GM04504 (cell line): Measurements from ENCODE around the gene SOX13.

Source experiments
- DNase-seq: peaks from one replicate; pipeline ENCODE4 v3.0.0-alpha.2; 2012; ENCODE audit warnings: low read depth

SOX13 gene

DNA sequence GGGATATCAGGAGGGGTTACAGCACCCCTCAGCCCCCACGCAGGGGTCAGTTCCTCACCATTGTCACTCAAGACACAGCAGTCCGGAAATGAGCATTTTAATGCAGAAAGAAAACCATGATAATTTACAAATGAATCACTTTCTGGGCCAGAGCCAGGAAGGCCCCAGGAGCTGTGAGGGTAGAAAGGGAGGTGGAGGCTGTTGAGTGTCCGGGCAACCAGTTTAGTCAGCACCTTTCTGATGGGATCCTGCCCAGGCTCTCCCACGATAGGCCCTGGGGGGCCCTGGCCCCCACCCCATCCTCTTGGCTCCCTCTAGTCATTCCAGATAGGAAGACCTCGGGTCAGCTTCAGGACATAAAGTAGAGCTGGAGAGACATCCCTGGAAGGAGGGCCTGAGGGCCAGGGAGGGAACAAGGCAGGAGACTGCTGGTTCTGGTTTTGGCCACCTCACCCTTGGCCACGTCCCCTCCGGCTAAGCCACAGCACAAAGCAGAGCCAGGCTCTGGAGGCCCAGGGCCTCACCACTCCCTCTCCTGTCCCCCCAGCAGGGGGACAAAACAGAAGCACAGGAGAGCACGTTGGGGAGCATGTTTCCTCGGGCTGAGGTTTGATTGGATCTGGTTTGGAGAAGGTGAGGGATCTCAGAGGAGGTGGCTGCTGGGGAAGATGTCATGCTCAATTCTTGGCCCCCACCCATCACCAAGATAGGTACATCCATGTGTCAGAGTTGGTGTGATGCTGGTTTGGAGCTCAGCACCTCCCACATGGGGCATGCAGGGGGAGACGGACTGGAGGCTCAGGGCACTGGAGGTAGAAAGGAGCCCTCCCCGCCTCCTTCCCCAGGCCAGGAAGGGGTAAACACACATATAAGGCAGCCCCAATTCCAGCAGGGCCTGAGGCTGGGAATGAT, 58.3 kb downstream of the SOX13 start:
- DNase-seq: peak; percentile 90

DNA sequence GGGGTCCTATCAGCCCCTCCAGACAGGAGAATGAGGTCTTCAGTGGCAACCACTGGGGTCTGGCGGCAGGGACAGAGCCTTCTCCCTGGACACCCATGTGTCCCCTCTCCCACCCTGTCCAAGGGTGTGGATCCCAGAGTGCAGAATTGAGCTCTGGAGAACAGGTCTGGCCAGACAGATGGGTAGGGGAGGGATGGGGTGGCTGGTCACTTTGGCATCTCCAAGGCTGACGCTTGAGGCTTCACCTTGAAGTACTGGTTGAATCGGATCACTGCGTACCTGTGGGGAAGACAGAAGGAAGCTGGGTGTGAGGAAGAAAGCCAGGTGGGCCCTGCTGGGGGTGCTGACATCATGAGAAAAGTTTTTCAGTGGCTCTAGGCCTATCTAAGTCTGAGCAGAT, 59.1 kb downstream of the SOX13 start:
- DNase-seq: no peak

DNA sequence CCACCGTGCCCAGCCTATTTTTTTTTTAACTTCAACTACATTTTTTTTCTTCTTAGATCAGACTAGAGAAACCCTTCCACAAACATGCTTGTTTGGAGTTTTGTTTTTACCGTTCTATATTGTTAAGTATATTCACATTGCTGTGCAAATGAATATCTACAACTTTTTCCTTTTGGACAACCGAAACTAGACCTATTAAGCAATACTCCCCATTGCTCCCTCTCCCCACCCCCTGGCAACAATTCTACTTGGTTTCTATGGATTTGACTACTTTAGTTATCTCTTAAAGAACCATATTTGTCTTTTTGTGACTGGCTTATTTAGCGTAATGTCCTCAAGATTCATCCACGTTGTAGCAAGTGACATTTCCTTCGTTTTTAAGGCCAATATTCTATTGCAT, 59.8 kb downstream of the SOX13 start:
- DNase-seq: no peak

DNA sequence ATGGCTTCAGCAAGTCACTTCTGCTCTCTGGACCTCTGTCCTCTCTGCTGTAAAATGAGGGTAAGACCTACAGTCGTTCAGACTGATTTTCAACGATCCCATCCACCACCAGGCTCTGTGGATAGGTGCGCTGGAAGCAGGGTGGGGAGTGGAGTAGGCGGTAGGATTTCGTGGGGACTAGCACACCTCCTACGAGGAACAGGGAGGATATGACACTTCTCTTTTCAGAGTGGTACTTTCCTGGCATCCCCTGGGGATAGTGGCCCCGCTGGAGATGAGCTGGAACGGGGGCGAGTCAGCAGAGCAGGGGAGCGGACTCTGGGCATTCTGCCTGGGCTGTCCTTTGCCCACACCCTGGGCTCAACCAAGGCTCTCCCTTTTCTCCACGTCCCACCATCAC, 61.2 kb downstream of the SOX13 start:
- no peak for DNase-seq

DNA sequence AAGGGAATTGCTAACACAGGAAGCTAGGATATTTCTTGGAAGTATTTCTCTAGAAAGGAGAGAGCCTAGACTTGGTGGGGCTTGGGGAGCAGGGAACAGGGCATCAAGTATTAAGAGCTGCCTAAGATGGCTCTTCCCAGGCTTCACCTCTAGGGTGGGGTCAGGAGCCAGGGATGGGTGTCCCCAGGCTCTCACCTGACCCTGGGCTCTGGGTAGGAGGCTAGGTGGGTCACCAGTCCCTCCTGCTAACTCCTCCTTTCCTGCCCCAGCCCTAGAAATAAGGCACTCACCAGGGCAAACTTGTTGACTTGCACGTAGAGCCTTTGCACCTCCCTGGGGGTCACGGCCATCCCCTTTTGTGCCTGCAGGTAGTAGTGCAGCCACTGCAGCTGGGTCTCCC, 63.9 kb downstream of the SOX13 start:
- DNase-seq: no peak

DNA sequence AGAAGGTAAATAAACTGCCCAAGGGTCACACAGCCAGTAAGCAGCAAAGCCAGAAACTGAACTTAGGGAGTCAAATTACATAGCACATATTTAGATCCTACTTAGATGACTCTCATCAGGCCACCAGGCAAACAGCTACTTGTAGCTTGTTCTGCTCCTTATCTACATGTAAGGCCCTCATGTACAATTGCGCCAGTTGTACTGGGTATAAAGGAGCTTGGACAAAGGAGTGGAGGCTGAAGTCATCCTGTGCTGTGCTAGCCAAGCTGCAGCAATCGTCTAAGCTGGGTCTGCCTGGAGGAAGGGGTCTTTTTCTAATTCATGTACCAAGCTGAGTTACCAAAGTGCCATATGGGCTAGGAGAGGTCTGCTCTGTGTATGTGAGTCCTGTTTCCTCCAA, 66.2 kb downstream of the SOX13 start:
- no peak for DNase-seq

DNA sequence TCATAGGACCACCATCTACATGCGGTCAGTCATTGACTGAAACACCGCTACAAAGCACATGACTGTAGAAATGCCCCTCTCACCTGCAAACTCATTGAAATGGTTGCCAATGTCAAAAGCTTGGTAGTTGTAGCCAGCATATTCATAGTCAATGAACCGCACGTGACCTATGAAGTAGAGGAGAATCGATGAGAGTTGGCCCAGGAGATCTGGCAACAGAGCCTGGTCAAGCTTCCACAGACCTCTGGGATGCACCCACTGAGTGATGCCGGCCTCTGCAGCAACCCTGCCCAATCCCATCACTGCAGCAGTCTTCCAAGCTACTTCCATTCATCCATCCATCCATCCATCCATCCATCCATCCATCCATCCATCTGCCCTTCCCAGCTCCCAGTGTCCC, 67.0 kb downstream of the SOX13 start:
- DNase-seq: no peak

DNA sequence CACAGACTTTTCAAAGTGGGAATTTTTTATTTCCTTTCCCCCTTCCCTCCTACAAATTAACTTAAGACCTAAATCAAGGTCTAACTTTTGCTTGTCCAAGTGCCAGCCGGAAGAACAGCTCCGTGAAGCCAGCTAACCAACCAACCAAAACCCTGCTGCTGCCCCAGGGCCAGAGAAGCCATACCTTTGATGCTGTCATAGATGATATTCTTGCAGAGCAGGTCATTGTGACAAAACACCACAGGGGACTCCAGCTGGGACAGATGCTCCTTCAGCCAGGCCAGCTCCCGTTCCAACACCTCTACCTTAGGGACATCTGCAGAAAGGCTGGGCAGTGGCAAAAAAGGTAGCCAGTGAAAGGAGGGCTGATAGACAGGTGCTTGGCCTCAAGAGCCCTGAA, 68.2 kb downstream of the SOX13 start:
- DNase-seq: no peak

DNA sequence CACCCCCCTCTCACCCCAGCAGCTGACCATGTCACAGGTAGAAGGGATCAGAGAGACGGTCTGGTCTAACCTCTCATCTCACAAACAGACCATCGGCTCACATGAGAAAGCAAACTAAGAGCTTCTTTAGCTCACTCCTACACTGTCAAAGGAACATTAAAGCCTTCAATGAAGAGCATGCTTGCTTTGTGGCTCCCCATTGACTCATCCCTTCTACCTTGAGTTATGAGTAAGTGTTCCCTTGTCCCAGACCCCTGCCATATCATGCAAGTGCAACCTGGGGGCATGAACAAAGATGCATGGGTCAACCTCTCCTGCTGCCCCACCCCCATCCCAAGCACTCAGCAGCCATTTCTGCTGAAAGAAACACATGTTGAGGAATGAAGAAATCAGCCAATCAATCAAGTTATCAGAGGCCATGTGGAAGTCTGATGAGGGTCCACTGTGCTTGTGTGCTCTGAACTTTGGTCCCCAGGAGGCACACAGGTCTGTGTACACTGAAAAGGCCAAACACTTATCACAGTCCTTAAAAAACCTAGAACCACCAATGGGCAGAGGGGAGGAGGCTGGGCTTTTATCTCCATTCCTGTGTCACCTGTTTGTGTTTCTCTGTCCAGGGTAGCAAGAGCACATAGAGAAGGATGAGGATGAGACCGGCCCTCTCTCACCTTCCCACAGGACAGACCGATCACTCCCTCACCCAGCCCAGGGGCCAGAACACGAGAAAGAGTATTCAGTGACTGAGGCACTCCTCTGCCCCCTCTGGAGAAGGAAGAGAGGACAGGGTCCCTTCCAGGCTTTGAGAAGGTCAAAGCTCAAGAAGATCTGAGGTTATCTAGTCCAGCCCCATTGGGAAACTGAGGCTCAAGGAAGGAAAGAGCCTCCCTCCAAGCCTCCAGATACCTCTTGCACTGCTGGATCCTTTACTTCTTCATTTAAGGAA, 69.4 kb downstream of the SOX13 start:
- no peak for DNase-seq

DNA sequence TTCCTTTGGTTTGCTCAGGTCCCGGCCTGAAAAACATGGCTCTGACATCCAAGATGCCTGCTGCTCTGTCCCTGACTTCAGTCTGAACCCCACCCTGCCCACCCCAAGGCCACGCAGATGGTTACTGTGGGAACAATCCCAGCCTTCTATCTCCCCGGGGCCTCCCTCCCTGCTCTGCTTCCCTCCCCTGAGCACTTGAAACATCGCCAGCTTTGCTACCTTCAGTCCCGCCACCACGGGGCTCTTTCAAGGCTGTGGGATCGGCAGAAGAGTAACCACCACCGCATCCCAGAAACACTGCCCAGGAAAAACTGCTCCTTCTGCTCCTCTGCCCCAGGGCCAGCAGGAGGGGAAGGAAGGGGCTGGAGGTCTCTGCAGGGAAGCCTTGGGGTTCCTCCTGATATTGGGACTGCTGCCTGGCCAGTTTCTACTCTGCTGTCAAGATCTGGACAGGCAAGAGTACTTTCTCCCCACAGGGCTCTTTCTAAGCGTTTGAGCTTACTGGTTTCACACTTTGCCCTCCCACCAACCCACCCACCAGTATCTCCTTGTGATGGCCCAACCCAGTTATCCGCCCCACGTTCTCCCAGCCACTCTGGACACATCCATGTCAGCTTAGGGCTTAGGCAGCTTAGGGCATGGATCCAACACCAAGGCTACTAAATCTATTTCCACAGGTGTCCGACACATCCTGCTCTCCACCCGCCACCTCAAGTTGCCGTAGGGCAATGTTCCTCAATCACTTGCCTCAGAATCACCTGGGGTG, 70.5 kb downstream of the SOX13 start:
- DNase-seq: no peak

DNA sequence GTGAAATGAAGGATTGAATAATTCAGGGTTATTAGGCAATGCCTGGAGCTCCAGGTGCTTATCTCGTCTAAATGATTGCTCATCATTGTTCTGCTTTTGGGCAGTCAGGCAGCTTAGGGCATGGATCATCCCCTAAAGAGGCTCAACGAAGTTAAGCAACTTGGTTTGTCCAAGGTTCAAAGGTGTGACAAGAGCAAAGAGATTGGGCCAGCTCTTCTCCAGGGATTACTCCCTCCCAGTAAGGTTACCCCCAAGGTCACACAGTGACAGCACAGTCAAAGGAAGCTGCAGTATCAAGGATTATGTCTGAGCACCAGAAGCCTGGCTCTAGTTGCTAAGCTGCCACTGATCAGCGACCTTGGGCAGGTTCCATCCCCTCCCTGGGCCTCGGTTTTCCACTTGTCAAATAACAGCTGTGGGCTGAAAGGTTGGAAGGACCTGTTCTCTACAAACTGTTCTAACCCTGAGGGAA, 72.2 kb downstream of the SOX13 start:
- no peak for DNase-seq

DNA sequence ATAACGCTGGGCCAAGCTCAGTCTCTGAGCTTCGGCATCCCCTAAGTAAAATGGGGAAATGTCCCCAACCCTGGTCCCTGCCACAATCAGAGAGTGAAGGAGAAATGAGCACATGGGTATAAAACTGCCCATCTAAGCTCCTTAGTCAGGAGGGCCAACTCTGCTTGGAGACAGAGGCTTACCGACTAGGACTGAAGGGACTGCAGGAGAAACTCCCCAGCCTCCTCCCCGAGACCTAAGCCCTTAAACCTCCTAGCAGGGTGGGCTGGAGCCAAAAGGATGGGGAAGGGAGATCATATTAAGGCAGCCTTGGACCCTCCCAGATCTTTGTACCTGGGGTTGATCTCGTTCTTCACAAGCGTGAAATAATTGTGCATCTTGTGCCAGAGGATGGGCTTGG, 73.4 kb downstream of the SOX13 start:
- no peak for DNase-seq

DNA sequence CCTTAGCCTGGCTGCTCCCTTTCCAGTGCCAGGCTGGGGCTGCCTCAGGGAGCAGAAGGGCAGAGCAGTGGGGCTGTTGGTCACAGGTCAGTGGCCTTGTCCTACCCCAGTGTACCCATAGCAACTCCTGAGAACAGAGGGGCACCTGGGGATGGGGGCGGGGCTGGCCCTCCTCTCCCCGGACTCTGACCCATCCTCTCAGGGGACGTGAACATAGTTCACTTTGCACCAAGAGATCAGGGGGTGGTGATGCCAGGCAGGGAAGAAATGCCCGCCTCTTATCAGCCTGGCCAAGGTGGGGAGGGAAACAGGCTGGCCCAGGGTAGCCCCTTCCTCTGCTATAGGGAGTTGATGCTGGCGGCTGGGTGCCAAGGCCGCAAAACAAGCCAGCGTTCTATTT, 74.0 kb downstream of the SOX13 start:
- no peak for DNase-seq

DNA sequence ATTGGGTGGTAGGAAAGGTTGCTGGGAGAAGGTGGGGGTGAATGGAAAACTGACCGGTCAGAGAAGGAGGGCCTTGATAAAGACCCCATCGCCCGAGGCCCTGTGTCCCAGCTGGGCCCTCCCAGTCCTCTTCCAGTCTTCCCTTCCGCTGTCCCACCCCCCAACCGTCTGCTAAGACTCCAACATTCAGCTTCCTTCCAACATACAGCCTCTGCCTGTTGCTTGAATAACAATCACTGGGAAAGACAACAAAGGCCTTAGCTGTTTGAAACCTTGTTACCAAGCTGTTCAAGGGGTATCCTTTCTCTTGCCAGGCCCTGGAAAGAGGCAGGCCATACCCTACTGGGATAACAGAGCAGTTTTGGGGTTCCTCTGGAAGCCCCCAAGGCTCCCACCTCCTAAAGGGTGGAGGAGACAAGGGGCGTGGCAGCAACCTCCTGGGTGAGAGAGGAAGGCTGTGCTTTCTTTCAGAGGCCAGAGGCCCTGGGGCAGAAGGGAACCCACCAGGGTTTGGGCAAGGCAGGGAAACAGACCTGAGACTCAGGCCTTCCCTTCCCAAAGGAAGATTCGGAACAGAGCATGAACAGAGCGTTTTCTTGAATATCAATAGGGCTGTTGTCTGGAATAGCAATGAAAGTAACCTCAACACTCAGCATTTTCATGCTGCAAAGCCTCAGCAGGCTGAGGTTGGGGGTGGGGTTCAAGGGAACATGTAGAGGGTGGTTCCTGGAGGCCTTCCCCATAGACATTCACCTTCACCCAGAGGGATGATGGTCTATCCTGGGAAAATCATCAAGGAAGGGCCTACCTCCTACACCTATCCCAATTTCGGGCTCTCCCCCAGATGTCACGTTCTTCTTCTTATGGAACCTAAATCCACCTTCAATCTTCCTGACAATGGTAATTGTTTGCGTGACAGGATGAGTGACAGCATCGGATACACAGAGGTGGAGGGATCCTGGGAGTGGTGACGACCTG, 74.8 kb downstream of the SOX13 start:
- DNase-seq: no peak

DNA sequence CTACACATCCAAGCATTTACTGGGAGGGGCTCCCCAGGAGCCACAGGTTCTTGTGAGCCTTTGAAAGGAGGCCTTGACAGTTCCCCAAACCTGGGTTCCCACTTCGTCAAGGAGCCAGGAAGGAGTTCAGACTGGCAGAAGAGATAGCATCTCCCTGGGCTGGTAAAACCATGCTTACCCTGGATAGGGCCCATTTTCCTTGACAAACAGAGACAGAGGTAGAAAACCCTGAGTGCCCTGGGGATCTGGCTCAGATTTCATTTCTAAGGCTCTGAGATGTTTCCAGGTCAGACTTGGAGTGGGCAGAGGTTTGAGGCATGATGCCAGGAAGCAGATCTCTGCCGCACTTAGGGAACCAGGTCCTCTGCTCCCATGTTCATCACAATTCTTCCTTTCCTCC, 76.2 kb downstream of the SOX13 start:
- no peak for DNase-seq

DNA sequence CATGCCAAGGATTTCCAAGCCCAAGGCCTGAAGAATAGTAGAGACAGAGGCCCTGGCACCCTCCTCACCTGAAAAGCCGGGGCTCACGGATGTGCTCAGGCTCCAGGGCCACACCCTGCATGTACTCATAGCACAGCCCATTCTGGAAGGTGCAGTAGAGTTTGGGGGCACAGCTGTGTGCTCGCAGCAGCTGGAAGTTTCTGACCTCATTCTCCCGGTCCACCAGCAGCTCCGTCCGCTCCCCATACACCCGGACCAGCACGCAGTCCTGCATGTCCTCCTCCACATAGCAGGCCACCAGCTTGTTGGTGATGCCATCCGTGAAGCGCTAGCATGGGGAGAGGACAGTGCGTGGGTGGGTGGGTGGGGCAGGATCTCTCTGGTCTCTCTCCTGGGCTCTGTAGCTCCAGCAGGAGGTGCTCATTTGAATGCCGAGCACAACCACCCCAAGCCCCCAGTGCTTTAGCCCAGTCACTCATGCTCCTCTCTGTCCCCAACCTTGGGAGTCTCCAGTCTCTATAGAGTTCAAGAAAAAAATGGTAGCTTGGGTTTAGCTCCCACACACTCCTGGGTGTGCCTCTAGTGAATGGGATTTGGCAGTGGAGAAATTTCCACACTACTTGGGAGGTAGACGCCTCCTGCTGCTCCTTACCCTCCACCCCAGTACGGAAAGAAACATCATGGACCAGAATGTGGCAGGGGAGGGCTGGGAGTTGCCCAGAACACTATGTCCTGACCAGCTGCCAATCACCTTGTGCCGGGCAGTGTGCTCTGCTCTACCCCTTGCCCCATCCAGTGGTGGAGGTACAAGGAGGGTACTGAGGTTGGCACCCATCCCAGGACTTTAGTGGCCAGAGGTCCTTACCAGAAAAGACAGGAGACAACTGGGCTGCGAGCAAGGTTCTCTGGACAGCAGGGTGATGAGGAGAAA, 77.0 kb downstream of the SOX13 start:
- no peak for DNase-seq

DNA sequence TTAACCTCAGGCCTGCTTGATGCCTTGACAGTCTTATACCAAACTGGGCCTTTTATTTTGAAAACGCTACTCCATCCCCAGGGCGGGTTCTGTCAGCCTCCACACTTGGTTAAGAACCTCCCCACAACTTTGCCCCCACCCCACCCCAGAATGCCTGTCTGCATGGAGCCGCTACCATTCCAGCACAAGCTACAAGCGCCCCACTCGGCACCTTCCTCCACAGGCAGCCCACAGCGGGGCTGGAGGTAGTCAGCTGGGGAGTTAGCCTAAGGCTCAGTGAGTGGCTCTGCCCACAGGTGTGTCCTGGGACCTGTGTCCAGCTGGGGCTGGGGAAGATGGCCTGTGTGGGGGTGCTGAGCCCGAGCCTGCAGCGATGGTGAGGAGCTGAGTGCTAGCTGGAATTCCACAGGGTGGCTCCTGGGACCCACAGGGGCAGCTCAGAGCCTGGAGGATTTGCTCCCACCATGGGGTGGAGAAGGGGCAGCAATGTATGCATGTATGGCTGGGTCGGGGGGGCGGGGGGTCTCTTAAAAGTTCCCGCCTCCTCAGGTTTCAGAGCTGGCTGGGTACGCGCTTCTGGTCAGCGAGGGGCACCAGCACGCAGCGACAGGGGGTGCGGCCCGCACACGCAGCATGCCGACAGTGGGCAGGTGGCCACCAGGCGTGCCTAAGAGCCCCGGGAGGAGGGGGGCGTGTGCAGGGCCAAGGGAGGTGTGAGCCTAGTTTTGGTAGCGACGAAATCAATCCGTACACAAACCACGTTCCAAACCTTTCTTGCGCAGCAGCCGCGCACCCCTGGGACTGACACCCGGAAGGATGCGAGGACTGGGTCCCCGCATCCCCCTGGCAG, 78.0 kb downstream of the SOX13 start:
- DNase-seq: no peak

DNA sequence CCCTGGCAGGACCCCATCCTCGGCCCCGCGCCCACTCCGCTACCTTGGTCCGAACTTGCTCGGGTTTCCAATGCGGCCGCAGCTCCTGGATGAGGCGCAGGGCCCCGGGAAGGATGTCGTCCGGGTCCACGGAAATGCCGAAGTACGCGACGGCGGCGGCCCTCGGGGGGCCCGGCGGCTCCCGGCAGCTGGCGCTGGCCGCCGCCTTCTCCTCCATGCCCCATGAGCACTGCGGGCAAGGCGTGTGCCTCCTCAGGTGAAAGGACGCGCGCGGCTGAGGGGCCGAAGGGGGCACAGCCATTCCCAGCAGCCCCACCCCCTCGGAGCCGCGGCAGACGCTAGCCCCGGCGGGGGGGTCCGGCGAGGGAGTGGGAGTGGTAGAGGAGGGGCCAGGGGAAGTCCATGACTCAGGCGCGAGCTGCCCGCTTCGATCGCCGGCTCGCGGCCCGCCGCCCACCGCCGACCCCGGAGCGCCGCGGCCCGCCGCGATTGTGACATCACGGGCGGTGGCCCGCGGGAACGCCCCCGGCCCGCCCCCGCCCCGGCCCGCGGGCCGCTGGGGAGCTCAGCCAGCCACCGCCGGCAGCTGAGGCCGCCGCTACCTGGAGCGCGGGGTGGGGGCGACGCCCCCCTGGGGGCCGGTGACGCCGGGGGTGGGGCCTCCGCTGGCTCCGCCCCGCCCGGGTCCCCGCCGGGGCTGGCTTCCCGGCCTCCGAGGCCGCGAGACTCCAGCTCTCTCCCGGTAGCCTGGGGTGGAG, 78.8 kb downstream of the SOX13 start, which contains the start of gene ETNK2:
Gene ETNK2 (minus strand): TSS at position 493 of the 758 bp plus-strand sequence. CDS start 192 bp downstream, at position 301.
- DNase-seq: no peak
